ENCODE measurements around the gene PDE4D. TPM values are rescaled to one million over a fixed set of nuclear protein-coding genes. Genes with fewer than 3 reads are reported as not detected.
"Not testable (repeated sequence)": the region's sequence is repeated elsewhere in the genome, so short reads cannot be mapped to it uniquely, and the experiment has no call there.

Gene PDE4D
- total and polyA plus RNA-seq, 3 experiments from 2014 or later: 5.6 to 18.3 (median 17.7) TPM

GRCh38 chr5:59062986-59063683, 830.4 kb downstream of the PDE4D start:
- Histone ChIP-seq H3K4me1 (ENCODE audit: insufficient read depth, low read length) (no peaks in the 10 kb centered on the region), H3K36me3 (ENCODE audit: insufficient read depth, low read length) (no peaks in the 10 kb centered on the region), H3K4me3 (ENCODE audit: low read length) (no peak overlapping the region), H3K9me3 (ENCODE audit: low read length) (no peaks in the 10 kb centered on the region), H3K27me3 (ENCODE audit: insufficient read depth, low read length, poor library complexity, severe bottlenecking) (no peaks in the 10 kb centered on the region), H3K27ac (ENCODE audit: low read depth, low read length) (no peak overlapping the region)
- H3K27me3 Mint-ChIP-seq: peaks cover 1 to 17% of the 10 kb centered on the region in 2 donors
- H3K36me3 Mint-ChIP-seq: no peaks in the 10 kb centered on the region
- no peak overlapping the region for H3K4me3 Mint-ChIP-seq
- POLR2A ChIA-PET: no interaction called here
- DNase-seq: no peak
- H3K27ac Mint-ChIP-seq: no peak overlapping the region
- H3K4me1 Mint-ChIP-seq: no peaks in the 10 kb centered on the region
- CTCF ChIA-PET: no interaction called here
- peaks cover 0 to 2% (median 0%) of the 10 kb centered on the region in 5 donors for H3K9me3 Mint-ChIP-seq

- DNase-seq: no peak
- H3K27me3 Mint-ChIP-seq: peaks cover 1 to 17% of the 10 kb centered on the region in 2 donors
- Histone ChIP-seq H3K4me3 (ENCODE audit: low read length) (no peak overlapping the region), H3K27ac (ENCODE audit: low read depth, low read length) (no peak overlapping the region), H3K9me3 (ENCODE audit: low read length) (no peaks in the 10 kb centered on the region), H3K4me1 (ENCODE audit: insufficient read depth, low read length) (no peaks in the 10 kb centered on the region), H3K36me3 (ENCODE audit: insufficient read depth, low read length) (no peaks in the 10 kb centered on the region), H3K27me3 (ENCODE audit: insufficient read depth, low read length, poor library complexity, severe bottlenecking) (no peaks in the 10 kb centered on the region)
- CTCF ChIA-PET: no interaction called here
- H3K27ac Mint-ChIP-seq: no peak overlapping the region
- no peaks in the 10 kb centered on the region for H3K36me3 Mint-ChIP-seq
- POLR2A ChIA-PET: no interaction called here
- peaks cover 0 to 2% (median 0%) of the 10 kb centered on the region in 5 donors for H3K9me3 Mint-ChIP-seq
- no peaks in the 10 kb centered on the region for H3K4me1 Mint-ChIP-seq
- H3K4me3 Mint-ChIP-seq: no peak overlapping the region
Measured at GRCh38 chr5:59061377-59061776, 832.1 kb downstream of the PDE4D start.

GRCh38 chr5:59058969-59059687, 834.4 kb downstream of the PDE4D start:
- Mint-ChIP-seq H3K36me3 (peaks cover 0 to 2% (median 0%) of the 10 kb centered on the region in 3 donors), H3K27ac (no peak overlapping the region), H3K27me3 (peaks cover 0 to 20% of the 10 kb centered on the region in 2 donors), H3K4me3 (no peak overlapping the region), H3K4me1 (no peaks in the 10 kb centered on the region), H3K9me3 (no peaks in the 10 kb centered on the region)
- no peak overlapping the region for H3K27ac ChIP-seq (ENCODE audit: low read depth, low read length)
- no peaks in the 10 kb centered on the region for H3K4me1 ChIP-seq (ENCODE audit: insufficient read depth, low read length)
- ChIA-PET CTCF (no interaction called here), POLR2A (no interaction called here)
- DNase-seq: no peak
- no peaks in the 10 kb centered on the region for H3K27me3 ChIP-seq (ENCODE audit: insufficient read depth, low read length, poor library complexity, severe bottlenecking)
- no peak overlapping the region for H3K4me3 ChIP-seq (ENCODE audit: low read length)
- no peaks in the 10 kb centered on the region for H3K9me3 ChIP-seq (ENCODE audit: low read length)
- no peaks in the 10 kb centered on the region for H3K36me3 ChIP-seq (ENCODE audit: insufficient read depth, low read length)

GRCh38 chr5:59058237-59058636, 835.3 kb downstream of the PDE4D start:
- Mint-ChIP-seq H3K9me3 (no peaks in the 10 kb centered on the region), H3K4me1 (no peaks in the 10 kb centered on the region), H3K36me3 (peaks cover 0 to 2% (median 0%) of the 10 kb centered on the region in 3 donors), H3K4me3 (no peak overlapping the region), H3K27me3 (peaks cover 0 to 20% of the 10 kb centered on the region in 2 donors), H3K27ac (peak overlapping the region in 1 of 8 donors; percentile 79)
- no peak overlapping the region for H3K4me3 ChIP-seq (ENCODE audit: low read length)
- no peak for DNase-seq
- POLR2A ChIA-PET: no interaction called here
- no peak overlapping the region for H3K27ac ChIP-seq (ENCODE audit: low read depth, low read length)
- no peaks in the 10 kb centered on the region for H3K36me3 ChIP-seq (ENCODE audit: insufficient read depth, low read length)
- H3K27me3 ChIP-seq (ENCODE audit: insufficient read depth, low read length, poor library complexity, severe bottlenecking): no peaks in the 10 kb centered on the region
- H3K4me1 ChIP-seq (ENCODE audit: insufficient read depth, low read length): no peaks in the 10 kb centered on the region
- no peaks in the 10 kb centered on the region for H3K9me3 ChIP-seq (ENCODE audit: low read length)
- CTCF ChIA-PET: no interaction called here

- H3K36me3 ChIP-seq (ENCODE audit: insufficient read depth, low read length); H3K9me3 ChIP-seq (ENCODE audit: low read length); H3K4me3 Mint-ChIP-seq; H3K4me3 ChIP-seq (ENCODE audit: low read length); H3K4me1 ChIP-seq (ENCODE audit: insufficient read depth, low read length); H3K27me3 ChIP-seq (ENCODE audit: insufficient read depth, low read length, poor library complexity, severe bottlenecking); H3K4me1 Mint-ChIP-seq; H3K27ac ChIP-seq (ENCODE audit: low read depth, low read length); DNase-seq; POLR2A ChIA-PET; H3K9me3 Mint-ChIP-seq; H3K27ac Mint-ChIP-seq; H3K36me3 Mint-ChIP-seq: not testable (repeated sequence)
- CTCF ChIA-PET: interaction anchor here (1.2 to 1.3 kb wide), 2 partner anchors 67 to 81 kb away, joined by 3 read pairs; no protein-coding TSS in a partner anchor
- H3K27me3 Mint-ChIP-seq: peaks cover 3 to 23% of the 10 kb centered on the region in 2 donors
Measured at GRCh38 chr5:59056599-59056998, 836.9 kb downstream of the PDE4D start.

GRCh38 chr5:59055745-59056448, 837.6 kb downstream of the PDE4D start:
- H3K27me3 Mint-ChIP-seq: peaks cover 3 to 21% of the 10 kb centered on the region in 2 donors
- Histone ChIP-seq H3K36me3 (ENCODE audit: insufficient read depth, low read length) (no peaks in the 10 kb centered on the region), H3K27me3 (ENCODE audit: insufficient read depth, low read length, poor library complexity, severe bottlenecking) (no peaks in the 10 kb centered on the region), H3K9me3 (ENCODE audit: low read length) (no peaks in the 10 kb centered on the region), H3K4me1 (ENCODE audit: insufficient read depth, low read length) (no peaks in the 10 kb centered on the region), H3K4me3 (ENCODE audit: low read length) (no peak overlapping the region), H3K27ac (ENCODE audit: low read depth, low read length) (no peak overlapping the region)
- H3K27ac Mint-ChIP-seq: no peak overlapping the region
- DNase-seq: no peak
- CTCF ChIA-PET: interaction anchor here (1.3 kb wide), 1 partner anchor 82 kb away, joined by 3 read pairs; no protein-coding TSS in a partner anchor
- POLR2A ChIA-PET: interaction anchor here (0.7 kb wide), 1 partner anchor 8 kb away, joined by 3 read pairs; no protein-coding TSS in a partner anchor
- no peak overlapping the region for H3K4me3 Mint-ChIP-seq
- H3K9me3 Mint-ChIP-seq: no peaks in the 10 kb centered on the region
- peaks cover 0 to 2% (median 0%) of the 10 kb centered on the region in 3 donors for H3K36me3 Mint-ChIP-seq
- no peaks in the 10 kb centered on the region for H3K4me1 Mint-ChIP-seq

GRCh38 chr5:59054963-59055528, 838.5 kb downstream of the PDE4D start:
- Histone ChIP-seq H3K4me3 (ENCODE audit: low read length) (no peak overlapping the region), H3K27ac (ENCODE audit: low read depth, low read length) (no peak overlapping the region), H3K9me3 (ENCODE audit: low read length) (no peaks in the 10 kb centered on the region), H3K4me1 (ENCODE audit: insufficient read depth, low read length) (no peaks in the 10 kb centered on the region), H3K36me3 (ENCODE audit: insufficient read depth, low read length) (no peaks in the 10 kb centered on the region), H3K27me3 (ENCODE audit: insufficient read depth, low read length, poor library complexity, severe bottlenecking) (no peaks in the 10 kb centered on the region)
- POLR2A ChIA-PET: no interaction called here
- CTCF ChIA-PET: interaction anchor here (1.3 kb wide), 1 partner anchor 83 kb away, joined by 3 read pairs; no protein-coding TSS in a partner anchor
- H3K36me3 Mint-ChIP-seq: peaks cover 0 to 2% (median 0%) of the 10 kb centered on the region in 3 donors
- peaks cover 3 to 17% of the 10 kb centered on the region in 2 donors for H3K27me3 Mint-ChIP-seq
- no peaks in the 10 kb centered on the region for H3K9me3 Mint-ChIP-seq
- no peak overlapping the region for H3K4me3 Mint-ChIP-seq
- no peak overlapping the region for H3K27ac Mint-ChIP-seq
- no peaks in the 10 kb centered on the region for H3K4me1 Mint-ChIP-seq
- DNase-seq: no peak
